Measurements from ENCODE around the gene DHRS7. TPM values are rescaled to one million over a fixed set of nuclear protein-coding genes. Genes with fewer than 3 reads are reported as not detected.

The DHRS7 gene
- total and polyA plus RNA-seq, 2 of the 8 experiments (the other 6 are each of a cell fraction or from before 2014, with no cell fraction given), result 10.8 to 27.5 TPM

DNA sequence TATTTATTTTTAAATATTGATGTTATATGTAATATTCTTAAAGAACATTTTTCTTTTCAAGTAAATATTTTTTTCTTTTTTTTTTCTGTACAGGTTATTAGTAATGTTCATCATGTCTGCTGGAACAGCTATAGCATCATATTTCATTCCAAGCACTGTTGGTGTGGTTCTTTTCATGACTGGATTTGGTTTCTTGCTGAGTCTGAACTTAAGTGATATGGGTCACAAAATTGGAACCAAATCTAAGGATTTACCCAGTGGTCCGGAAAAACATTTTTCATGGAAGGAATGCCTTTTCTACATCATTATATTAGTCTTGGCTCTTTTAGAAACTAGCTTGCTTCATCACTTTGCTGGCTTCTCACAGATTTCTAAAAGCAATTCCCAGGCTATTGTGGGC lies 50.3 kb downstream of the DHRS7 start:
- Histone ChIP-seq H3K9ac (replicated peaks in 1 of 4; ENCODE audit: extremely low read depth in 1 of 4, low read depth in 3 of 4, low read length in 3 of 4) (no peak overlapping the region), H3K23me2 (ENCODE audit: low read depth, low read length) (no peaks in the 10 kb centered on the region), H2AK5ac (ENCODE audit: low read depth, low read length) (no peak overlapping the region), H2BK15ac (ENCODE audit: low read length) (no peak overlapping the region), H4K91ac (replicated peaks; ENCODE audit: insufficient read length, low read length) (no peak overlapping the region), H3K9me3 (ENCODE audit: insufficient read depth in 2 of 2, low read depth in 1 of 2, low read length in 1 of 2) (no peaks in the 10 kb centered on the region), H2BK120ac (replicated peaks; ENCODE audit: low read depth, low read length) (no peak overlapping the region), H3K14ac (ENCODE audit: insufficient read length) (no peak overlapping the region), H2BK5ac (ENCODE audit: low read depth, low read length) (no peak overlapping the region), H3K4me3 (ENCODE audit: extremely low read depth in 1 of 4, insufficient read depth in 2 of 4, low read depth in 3 of 4, low read length in 4 of 4) (no peak overlapping the region), H3K4me1 (replicated peaks in 1 of 4; ENCODE audit: control insufficient read depth in 3 of 4, insufficient read depth in 4 of 4, low read length in 3 of 4) (no peaks in the 10 kb centered on the region), H3K79me2 (ENCODE audit: control insufficient read depth in 1 of 2, insufficient read depth in 2 of 2, low read length in 2 of 2) (peaks cover 0 to 17% of the 10 kb centered on the region in 2 experiments; a peak in 2 of 4 replicates), H2BK12ac (ENCODE audit: low read depth, low read length) (no peak overlapping the region), H3K56ac (replicated peaks; ENCODE audit: insufficient read length, low read depth, low read length) (no peak overlapping the region), H3K4ac (replicated peaks; ENCODE audit: insufficient read length, low read depth, low read length) (no peak overlapping the region), H2BK20ac (ENCODE audit: low read length) (no peak overlapping the region), H3K27me3 (replicated peaks in 1 of 4; ENCODE audit: control insufficient read depth in 3 of 4, extremely low read depth in 1 of 4, insufficient read depth in 3 of 4, low read length in 3 of 4) (no peaks in the 10 kb centered on the region), H3K23ac (ENCODE audit: insufficient read length) (no peak overlapping the region), H3K36me3 (ENCODE audit: control insufficient read depth in 2 of 4, insufficient read depth in 4 of 4, low read length in 3 of 4) (peaks cover 0 to 38% (median 17%) of the 10 kb centered on the region in 4 experiments; a peak in 7 of 8 replicates), H4K20me1 (replicated peaks in 1 of 2; ENCODE audit: control insufficient read depth in 1 of 2, insufficient read depth in 2 of 2, low read length in 2 of 2) (peaks cover 0 to 2% of the 10 kb centered on the region in 2 experiments), H3K18ac (ENCODE audit: extremely low read depth, low read length) (no peak overlapping the region), H3K4me2 (ENCODE audit: insufficient read depth in 1 of 2, low read depth in 2 of 2, low read length in 2 of 2) (no peak overlapping the region), H3K79me1 (ENCODE audit: low read depth, low read length) (no peaks in the 10 kb centered on the region; the same call in 1 of the 2 replicates), H3K27ac (ENCODE audit: low read depth, low read length) (no peak overlapping the region), H4K8ac (ENCODE audit: extremely low read depth, insufficient read depth, low read length) (no peak overlapping the region), H4K5ac (ENCODE audit: insufficient read length, low read depth, low read length) (no peak overlapping the region), H2AFZ (ENCODE audit: low read length) (no peak overlapping the region)
- DNase-seq (ENCODE audit: low read depth in 1 of 2, low spot score in 2 of 2) (no peak), FAIRE-seq (no peak)
- WGBS, 2 experiments (ENCODE audit: extremely low coverage in 1 of 2, insufficient coverage in 1 of 2, insufficient read length in 1 of 2, insufficient replicate concordance in 2 of 2, low coverage in 1 of 2, low lambda C conversion rate in 2 of 2, missing lambda C conversion rate in 1 of 2), result 40% methylated on average over 1 of the region's 1 CpG; no CpG with 5 or more reads in 1 of the 2 experiments
- POLR2A ChIA-PET (ENCODE audit: partially characterized antibody), result no interaction called here
- TF ChIP-seq KDM5A (IDR thresholded peaks at IDR 0.05; ENCODE audit: low read length), result no peak
- no peak for TF ChIP-seq RXRA (IDR thresholded peaks at IDR 0.05; ENCODE audit: insufficient read depth, low read depth, low read length)
- CTCF ChIA-PET (ENCODE audit: partially characterized antibody), result interaction anchor here (0.6 to 1.2 kb wide), 3 partner anchors 14 to 212 kb away, joined by 3 read pairs; no protein-coding TSS in a partner anchor
